Measurements from ENCODE around the gene VDAC1.
A peak's percentile ranks its signal among the peaks of the same experiment; 100 is the strongest.
"Not testable (repeated sequence)": the region's sequence is repeated elsewhere in the genome, so short reads cannot be mapped to it uniquely, and the experiment has no call there.

The VDAC1 gene

DNA sequence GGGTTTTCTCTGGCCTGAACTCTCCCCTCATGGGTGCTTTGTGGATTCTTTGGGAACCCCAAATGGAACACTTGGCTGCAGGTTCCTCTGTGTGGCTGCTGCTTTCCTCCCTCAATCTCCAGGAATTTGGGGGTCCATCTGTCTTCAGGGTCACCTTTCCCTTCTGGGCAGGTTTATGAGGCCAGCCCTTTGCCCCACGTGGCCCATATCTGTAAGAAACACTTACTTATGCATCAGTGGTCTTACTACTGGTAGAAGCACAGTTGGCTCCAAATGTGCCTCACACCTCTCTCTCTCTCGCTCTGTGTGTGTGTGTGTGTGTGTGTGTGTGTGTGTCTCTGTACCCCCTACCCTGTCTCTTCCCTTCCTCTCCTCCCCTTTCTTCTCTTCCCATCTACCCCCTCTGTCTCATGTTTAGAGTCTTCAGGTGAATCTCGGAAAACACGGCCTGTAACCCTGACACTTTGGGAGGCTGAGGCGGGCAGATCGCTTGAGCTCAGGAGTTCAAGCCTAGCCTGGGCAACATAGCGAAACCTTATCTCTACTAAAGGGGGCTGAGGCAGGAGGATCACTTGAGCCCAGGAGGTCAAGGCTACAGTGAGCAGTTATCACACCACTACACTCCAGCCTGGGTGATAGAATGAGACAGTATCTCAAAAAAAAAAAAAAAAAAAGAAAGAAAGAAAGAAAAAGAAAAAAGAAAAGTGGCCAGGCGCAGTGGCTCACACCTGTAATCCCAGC lies 63.1 kb downstream of the VDAC1 start:
- DNase-seq (ENCODE audit: low read depth) = no peak

DNA sequence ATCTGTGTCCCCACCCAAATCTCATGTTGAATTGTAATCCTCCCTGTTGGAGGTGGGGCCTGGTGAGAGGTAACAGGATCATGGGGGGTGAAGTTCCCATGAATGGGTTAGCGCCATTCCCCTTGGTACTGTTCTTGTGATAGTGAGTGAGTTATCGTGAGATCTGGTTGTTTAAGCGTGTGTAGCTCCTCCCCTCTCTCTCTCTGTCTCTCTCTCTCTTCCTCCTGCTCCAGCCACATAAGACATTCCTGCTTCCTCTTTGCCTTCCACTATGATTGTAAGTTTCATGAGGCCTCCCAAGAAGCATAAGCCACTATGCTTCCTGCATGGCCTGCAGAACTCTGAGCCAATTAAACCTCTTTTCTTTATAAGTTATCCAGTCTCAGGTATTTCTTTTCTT lies 65.1 kb downstream of the VDAC1 start:
- DNase-seq (ENCODE audit: low read depth) = no peak

DNA sequence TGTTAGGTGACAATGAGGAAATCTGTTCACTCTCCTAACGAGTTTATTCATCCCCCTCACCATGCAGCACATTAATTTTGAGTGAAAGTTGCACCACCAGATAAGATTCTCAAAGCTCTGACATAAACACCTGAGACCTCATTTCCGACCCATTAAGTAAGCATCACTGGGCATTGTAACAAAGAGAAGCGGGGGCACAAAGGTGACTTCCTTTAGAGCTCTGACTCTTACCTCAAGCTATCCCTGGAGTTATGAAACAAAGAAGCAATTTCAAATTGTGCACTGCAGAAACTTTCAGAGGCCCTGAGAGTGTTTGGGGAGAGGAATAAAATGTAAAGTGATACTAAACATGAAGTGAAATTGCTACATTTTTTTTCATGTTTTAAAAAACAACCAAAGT lies 65.8 kb downstream of the VDAC1 start:
- no peak for DNase-seq (ENCODE audit: low read depth)

DNA sequence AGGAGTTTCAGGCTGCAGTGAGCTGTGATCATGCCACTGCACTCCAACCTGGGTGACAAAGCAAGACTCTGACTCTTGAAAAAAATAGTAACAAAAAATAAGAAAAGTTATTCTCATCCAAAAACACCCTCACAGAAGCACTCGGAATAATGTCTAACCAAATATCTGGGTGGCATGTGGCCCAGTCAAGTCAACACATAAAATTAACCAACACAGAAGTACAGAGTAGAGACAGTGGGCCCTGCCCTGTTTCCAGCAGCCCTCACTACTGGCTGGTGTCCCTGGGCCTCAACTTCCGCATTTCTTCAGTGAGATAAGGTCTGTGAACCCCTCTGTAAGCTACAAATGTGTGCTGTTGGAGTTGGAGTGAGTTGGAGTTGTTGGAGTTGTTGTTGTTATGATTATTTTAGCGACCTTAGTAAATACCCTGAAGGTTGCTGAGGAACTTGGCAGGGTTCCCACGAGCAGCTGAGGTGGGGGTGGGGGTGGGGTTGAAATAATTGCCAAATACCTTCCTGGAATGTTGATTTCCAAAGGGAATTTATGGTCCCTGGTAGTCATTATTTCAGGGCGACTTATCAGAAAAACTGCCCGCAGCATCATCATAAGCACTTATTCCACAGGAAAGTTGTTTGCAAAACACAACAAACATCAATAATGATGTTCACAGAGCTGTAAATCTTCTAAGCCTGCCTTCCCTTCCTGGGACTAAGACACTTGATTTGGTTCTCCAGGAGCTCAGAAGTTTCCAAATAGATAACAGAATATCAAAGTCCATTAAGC lies 66.5 kb downstream of the VDAC1 start:
- DNase-seq (ENCODE audit: low read depth) = no peak

DNA sequence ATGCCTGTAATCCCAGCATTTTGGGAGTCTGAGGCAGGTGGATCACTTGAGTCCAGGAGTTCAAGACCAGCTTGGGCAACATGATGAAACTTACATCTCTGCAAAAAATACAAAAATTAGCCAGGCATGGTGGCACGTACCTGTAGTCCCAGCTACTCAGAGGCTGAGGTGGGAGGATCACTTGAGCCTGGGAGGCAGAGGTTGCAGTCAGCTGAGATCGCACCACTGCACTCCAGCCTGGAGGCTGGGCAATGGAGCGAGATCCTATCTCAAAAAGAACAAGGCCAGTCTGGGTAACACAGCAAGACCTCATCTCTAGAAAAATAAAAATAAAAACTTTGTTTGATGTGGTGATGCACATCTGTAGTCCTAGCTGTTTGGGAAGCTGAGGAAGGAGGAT lies 67.1 kb downstream of the VDAC1 start:
- not testable (repeated sequence) for DNase-seq (ENCODE audit: low read depth)

DNA sequence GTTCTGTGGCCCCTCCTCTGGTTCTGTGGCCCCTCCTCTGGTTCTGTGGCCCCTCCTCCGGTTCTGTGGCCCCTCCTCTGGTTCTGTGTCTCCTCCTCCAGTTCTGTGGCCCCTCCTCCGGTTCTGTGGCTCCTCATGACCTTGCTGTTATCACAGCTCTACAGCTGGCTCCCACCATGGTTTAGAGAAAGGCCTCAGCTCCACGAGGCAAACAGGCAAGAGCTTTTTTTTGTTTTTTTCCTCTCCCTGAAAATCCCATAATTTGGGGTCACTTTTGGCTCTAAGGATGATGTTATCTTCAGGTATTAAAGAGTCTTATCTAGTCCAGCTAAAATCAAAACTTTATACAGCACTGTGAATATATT lies 68.1 kb downstream of the VDAC1 start:
- DNase-seq (ENCODE audit: low read depth) = no peak

DNA sequence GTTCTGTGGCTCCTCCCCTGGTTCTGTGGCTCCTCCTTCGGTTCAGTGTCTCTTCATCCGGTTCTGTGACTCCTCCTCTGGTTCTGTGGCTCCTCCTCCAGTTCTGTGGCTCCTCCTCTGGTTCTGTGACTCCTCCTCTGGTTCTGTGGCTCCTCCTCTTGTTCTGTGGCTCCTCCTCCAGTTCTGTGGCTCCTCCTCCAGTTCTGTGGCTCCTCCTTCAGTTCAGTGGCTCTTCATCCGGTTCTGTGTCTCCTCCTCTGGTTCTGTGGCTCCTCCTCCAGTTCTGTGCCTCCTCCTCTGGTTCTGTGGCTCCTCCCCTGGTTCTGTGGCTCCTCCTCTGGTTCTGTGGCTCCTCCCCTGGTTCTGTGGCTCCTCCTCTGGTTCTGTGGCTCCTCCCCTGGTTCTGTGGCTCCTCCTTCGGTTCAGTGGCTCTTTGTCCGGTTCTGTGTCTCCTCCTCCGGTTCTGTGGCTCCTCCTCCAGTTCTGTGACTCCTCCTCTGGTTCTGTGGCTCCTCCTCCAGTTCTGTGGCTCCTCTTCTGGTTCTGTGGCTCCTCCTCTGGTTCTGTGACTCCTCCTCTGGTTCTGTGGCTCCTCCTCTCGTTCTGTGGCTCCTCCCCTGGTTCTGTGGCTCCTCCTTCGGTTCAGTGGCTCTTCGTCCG lies 68.7 kb downstream of the VDAC1 start:
- DNase-seq (ENCODE audit: low read depth) = not testable (repeated sequence)

DNA sequence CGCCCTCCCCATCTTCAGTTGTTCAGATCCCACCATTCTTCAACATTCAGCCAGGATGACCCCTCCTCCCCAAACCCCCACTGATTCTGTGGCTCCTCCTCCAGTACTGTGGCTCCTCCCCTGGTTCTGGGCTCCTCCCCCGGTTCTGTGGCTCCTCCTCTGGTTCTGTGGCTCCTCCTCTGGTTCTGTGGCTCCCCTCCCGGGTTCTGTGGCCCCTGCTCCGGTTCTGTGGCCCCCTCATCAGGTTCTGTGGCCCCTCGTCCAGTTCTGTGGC lies 69.2 kb downstream of the VDAC1 start:
- DNase-seq (ENCODE audit: low read depth) = no peak

DNA sequence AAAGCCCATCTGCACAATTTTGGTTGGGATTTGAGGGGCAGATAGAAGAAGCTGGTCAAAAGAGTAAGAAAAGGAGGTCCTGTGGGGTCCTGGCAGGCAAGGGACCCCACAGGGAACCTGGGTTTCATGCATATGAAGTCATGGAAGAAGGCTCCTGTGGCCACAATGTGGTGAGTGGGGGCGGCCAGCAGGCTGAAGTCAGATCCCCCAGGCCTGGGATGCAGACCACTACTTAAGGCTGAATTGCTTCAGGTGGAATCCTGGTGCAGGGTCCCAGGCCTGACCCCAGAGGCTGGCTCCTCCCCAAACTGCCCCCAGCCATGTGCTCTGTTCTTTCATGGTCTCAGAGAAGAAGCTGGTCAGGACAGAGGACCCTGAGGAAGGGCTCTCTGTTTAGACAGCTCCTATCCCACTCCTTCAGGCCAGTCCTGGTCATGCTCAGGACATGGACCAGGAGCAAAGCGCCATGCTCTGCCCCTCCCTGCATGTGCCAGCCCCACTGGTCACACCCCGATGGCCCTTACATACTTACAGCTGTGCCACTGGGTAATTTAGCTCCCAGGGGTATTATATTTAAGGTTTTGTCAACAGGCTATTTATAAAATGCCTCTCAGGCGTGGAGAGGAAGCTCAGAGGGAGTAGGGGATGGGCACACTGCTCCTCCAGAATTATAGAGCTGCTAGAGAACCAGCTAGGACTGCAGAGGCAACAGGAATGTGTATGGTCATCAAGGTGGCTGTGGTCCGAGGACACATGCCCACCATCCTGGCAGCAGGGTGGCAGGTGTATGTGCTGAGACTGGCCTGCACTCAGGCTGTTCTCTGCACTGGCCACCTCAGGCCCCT lies 69.7 kb downstream of the VDAC1 start:
- DNase-seq (ENCODE audit: low read depth) = no peak

DNA sequence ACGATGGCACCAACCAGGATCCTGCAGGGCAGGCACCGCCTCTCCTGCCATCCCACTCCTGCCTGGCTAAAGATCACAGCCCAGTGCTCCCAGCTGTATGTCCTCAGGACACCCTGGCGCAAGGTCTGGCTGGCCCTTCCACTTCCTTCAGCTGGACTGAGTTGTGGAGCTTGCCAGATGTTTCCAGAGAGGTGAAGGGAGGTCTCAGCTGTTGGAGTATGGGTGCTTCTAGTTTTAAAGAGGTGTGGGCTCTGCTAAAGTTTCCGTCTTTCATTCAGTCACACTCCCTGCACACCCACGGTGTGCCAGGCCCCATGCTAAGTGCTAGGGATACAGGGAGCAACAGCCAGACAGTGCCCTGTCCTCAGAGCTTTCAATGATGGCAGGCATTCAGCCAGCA lies 70.5 kb downstream of the VDAC1 start:
- no peak for DNase-seq (ENCODE audit: low read depth)

DNA sequence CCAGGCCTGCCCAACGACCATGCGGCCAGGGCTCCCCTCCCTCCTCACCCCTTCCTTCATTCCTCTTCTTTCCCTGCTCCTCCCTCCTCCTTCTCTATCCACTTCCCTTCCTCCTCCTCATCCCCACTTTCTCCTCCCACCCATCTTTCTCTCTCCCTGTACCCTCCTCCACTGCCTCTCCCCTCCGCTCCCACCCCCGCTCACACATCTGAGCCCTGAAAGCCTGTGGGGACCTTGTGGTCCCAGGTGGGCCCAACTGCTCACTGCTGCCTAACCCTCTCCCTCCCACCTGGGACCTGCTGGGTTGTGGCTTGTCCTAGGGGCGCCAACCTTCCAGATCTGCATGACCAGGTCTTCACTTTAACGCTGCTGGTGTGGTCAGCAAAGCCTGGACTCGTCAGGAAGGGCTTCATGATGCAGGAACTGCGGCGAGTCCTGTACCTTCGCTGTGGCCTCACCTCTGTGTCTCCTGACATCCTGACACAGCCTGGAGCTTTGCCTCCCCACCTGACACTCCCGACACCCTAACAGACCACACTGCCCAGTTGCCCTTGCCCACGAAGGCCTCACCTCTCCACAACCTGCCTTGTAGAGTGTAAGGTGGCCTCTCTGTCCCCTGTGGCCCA lies 71.0 kb downstream of the VDAC1 start:
- no peak for DNase-seq (ENCODE audit: low read depth)

DNA sequence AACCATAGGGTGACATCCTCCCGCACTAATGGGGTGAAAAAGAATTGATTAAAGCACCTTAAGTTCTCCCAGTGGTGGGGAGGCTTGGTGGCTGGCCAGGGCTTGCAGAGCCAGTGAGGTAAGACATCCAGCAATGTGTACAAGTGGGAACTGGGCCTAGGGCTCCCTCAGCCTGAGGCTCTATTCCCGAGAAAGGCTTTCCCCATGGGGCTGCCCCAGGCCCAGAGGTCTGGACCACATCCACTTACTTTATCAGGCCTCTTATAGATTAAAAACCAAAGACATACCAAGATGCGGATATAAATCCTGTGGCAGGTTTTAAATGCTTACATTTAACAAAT lies 71.6 kb downstream of the VDAC1 start:
- DNase-seq (ENCODE audit: low read depth) = no peak

DNA sequence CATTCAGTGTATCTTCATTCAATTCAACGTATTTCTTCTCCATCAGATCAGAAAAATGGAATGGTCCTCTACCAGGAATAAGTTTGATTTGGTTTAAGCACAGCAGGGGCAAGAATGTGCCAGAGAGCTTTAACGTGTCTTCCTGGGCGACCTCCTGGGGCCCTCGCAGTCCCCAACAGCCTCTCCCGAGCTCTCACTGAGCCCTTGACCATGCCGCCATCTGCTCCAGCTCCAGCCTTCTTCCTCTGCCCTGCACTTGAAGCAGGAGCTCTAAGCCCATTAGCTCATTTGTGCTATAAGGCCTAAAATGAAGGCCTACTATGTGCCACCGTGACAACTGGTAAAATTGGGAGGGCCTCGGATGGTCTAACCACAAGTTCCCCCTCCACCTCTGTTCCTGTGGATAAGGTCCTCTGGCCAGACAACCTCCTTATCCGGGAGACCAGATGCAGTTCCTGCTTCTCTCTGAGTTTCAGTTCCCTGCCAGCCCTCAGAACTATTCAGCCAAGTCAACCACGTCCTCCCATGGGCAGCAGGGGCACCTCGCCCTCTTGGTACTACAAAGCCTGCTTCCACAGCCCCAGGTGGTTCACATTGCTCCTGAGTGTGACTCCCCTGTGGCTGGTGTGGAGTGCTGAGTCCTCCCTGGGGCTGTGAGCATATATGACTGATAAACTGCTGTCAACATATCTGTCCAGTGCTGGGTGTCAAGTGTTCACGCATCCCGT lies 72.2 kb downstream of the VDAC1 start:
- DNase-seq (ENCODE audit: low read depth) = no peak

DNA sequence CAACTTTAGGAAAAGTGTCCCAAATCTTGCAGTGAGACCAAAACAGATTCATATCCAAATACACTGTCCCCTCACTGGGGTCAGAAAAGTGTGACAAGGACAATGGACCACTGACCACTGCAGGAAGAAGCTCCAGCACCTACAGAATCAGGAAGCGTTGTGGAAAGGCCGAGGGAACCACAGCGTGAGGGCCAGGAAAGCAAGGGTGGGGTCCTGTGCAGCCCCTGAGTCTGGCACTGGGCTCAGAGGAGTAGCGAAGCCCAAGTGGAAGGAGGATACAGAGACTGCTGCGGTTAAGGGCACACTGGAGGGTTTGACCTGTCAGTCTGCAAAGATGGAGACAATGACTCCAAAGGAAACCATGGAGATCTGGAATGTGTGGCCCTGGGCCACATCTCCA lies 73.2 kb downstream of the VDAC1 start:
- no peak for DNase-seq (ENCODE audit: low read depth)

DNA sequence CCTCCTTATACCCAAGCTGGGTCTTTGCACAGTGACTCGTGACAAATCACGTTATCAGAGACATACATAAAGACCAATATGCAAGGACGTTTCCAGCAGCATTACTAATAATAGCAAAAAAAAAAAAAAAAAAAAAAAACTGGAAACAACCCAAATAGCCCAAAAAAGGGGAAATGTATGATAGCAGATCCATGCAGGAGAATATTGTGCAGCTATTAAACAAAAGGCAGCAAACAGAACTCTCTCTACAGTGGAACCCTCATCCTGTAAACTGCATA lies 74.0 kb downstream of the VDAC1 start:
- DNase-seq (ENCODE audit: low read depth) = no peak

DNA sequence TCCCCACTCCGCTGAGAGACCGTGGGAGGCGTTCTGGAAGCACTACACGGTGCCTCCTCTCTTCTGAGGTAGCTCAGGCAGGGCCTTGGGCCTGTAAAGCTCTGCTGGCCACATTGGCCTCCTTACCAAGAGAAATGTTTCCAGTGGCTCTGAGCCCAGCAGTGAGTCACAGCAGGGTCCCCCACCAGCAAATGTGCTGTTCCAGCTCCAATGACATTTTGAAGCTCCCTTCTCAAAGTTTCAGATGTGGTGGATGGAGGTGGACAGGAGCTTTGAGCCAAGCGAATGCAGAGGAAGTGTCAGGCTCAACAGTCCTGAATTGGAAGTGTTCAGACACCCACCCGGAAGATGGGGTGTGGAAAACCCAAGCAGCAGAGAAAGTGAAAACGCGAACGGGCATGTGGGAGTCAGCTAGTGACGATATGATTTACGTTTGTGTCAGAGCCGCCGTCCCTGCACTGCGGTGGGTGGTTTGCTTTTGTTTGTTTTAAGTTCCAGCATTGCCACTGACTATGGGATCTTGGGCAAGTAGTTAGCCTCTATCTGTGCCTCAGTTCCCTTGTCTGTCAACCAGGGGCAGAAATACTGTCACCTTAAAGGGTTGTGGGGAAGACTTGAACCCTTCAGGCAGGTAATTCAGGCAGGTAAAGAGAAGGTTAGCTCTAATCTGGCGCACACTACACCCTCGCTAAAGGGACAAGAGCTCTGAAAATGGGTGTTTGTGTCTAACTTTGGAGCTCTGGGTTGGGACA lies 74.5 kb downstream of the VDAC1 start:
- DNase-seq (ENCODE audit: low read depth) = peak; percentile 72

DNA sequence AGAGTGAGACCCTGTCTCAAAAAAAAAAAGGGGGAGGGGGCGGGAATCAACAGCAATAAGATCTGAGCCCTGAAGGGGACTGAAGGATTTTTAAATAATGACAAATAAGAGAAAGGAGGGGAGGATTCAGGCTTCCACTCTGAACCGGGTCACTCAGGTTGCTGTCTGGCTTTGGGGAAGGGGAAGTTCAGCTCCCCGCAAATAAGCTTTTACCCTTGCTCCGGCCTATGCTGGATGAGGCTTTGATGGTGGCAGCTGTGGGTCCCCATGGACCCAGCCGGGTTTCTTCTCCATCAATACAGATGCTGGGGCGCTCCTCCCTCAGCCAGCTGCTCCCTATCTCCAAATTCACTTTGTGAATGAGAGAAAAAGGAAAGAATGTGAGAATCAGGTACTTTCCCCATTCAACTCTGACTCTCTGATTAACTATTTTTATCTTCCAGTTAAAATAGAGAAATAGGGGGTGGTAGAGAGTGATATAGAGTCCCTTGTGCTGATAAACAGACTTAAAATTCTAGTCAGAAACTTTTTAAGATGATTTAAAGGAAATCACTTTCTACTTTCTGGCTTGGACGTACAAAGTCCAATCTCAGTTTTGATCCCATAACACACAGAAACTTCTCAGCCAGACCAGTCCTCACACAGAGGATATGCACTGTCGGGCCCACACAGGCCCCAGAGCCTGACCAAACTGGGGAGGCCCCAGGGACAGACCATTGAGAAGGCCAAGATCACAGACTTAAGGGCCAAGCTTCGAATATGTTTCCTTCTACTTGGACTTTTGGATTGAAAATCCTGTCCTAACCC lies 76.0 kb downstream of the VDAC1 start:
- no peak for DNase-seq (ENCODE audit: low read depth)

DNA sequence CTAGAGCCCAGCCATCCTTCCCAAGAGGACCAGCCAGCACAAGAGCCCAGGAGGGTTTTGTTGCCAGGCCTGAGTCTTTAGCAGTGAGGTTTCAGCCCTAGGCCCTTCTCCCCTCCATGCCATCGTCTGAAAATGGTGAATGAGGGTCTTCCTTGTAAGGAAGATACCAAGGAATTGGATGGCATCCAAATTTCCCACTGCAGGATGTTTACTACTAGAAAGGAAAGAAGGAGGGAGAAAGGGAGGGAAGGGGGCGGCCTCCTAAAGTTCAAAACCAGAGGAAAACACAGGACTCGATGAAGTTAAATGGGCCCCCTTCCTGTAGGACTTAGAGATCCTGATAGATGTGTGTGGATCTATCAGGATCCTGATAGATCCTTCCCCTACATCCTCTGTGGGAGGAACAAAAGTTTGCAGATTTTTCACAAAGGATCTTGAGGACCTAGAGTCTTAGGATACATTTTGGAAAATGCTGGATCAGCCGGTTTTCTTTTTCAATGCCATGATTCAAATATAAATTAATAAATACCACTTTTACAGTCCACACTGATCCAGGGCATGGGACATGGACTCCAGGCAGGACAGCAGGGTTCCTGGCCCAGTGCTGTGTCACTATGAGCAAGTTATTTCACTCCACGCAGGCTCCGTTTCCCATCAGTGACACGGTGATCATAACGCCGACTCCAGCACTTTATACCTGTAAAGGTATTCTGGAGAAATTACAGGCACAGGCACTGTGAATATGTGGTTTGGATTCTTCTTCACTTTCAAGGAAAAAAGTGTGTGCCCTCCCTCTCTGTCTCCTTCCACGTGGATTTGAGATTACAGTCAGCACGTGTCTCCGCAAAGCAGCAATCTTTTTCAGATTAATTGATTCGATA lies 77.2 kb downstream of the VDAC1 start:
- DNase-seq (ENCODE audit: low read depth) = no peak

All from stromal cell of bone marrow (primary cell).